HepG2 (cell line): Measurements from ENCODE around the gene EIF4G2. TPM values are rescaled to one million over a fixed set of nuclear protein-coding genes. Genes with fewer than 3 reads are reported as not detected.

ENCODE experiments used
- CBX5 ChIP-seq: sonication (generic); formaldehyde crosslinking; IDR thresholded peaks from 2 replicates; pipeline ENCODE4 v1.4.0; 2020; ENCODE audit warnings: missing genetic modification reagents, borderline replicate concordance
- CSRNP2 ChIP-seq: sonication (generic); formaldehyde crosslinking; conservative IDR thresholded peaks from 2 replicates; pipeline ENCODE4 v1.8.0; 2022; ENCODE audit warnings: low read depth, missing genetic modification reagents
- FOXA1 ChIP-seq, 2 experiments: fragments of 450-650 bp in 1 of 2; sonication (generic) in 1 of 2; formaldehyde crosslinking in 1 of 2; IDR thresholded peaks; 2 replicates each; pipeline versions ENCODE4 v1.4.0 to v1.6.1; 2016 to 2020; ENCODE audit warnings: missing genetic modification reagents in 1 of 2
- SMARCE1 ChIP-seq: fragments of 450-650 bp; IDR thresholded peaks from 2 replicates; pipeline ENCODE4 v1.6.1; 2017; ENCODE audit warnings: borderline replicate concordance
- SP2 ChIP-seq: sonication (generic); formaldehyde crosslinking; IDR thresholded peaks from 2 replicates; pipeline ENCODE4 v1.5.1; 2020; ENCODE audit warnings: mild to moderate bottlenecking, missing genetic modification reagents
- THYN1 ChIP-seq: sonication (generic); formaldehyde crosslinking; IDR thresholded peaks from 2 replicates; pipeline ENCODE4 v1.8.1; 2023; ENCODE audit warnings: low read depth, mild to moderate bottlenecking, moderate library complexity, missing genetic modification reagents, borderline replicate concordance
- ZNF143 ChIP-seq: sonication (generic); formaldehyde crosslinking; IDR thresholded peaks from 2 replicates; pipeline ENCODE4 v1.4.0; 2020; ENCODE audit warnings: missing genetic modification reagents
- ZNF260 ChIP-seq: sonication (generic); formaldehyde crosslinking; IDR thresholded peaks from 2 replicates; pipeline ENCODE4 v1.4.0; 2020; ENCODE audit warnings: missing genetic modification reagents, low read depth, mild to moderate bottlenecking, borderline replicate concordance
- ZNF292 ChIP-seq: sonication (generic); formaldehyde crosslinking; IDR thresholded peaks from 2 replicates; pipeline ENCODE4 v1.8.1; 2022; ENCODE audit warnings: mild to moderate bottlenecking, low read depth, missing genetic modification reagents, borderline replicate concordance
- ZNF326 ChIP-seq: sonication (generic); formaldehyde crosslinking; IDR thresholded peaks from 2 replicates; pipeline ENCODE4 v1.4.0; 2020; ENCODE audit warnings: missing genetic modification reagents, borderline replicate concordance
- ZNF407 ChIP-seq: sonication (generic); formaldehyde crosslinking; IDR thresholded peaks from one replicate; pipeline ENCODE4 v1.5.1; 2020; ENCODE audit warnings: mild to moderate bottlenecking, missing genetic modification reagents; ENCODE audit errors: not compliant biosample characterization
- ZNF543 ChIP-seq: sonication (generic); formaldehyde crosslinking; IDR thresholded peaks from 2 replicates; pipeline ENCODE4 v1.4.0; 2020; ENCODE audit warnings: mild to moderate bottlenecking, missing genetic modification reagents
- ZNF713 ChIP-seq: sonication (generic); formaldehyde crosslinking; IDR thresholded peaks from 2 replicates; pipeline ENCODE4 v1.4.0; 2020; ENCODE audit warnings: mild to moderate bottlenecking, missing genetic modification reagents
- ZNF768 ChIP-seq: sonication (generic); formaldehyde crosslinking; IDR thresholded peaks from 2 replicates; pipeline ENCODE4 v1.4.0; 2020; ENCODE audit warnings: missing genetic modification reagents
- ZNF792 ChIP-seq: IDR thresholded peaks from 2 replicates; pipeline ENCODE4 v1.6.1; 2016
- polyA plus RNA-seq, 8 experiments: library from polyadenylated mRNA; depleted of rRNA in 3 of 8; stranded (reverse) in 7 of 8; unstranded in 1 of 8; fragments of >200 nt; fragmentation: Illumina TruSeq in 4 of 8; extraction: Trizol in 4 of 8; gene quantifications; 2 replicates each; pipeline versions ENCODE4 v1.2.1 to v1.2.3, GENCODE V29; 2011 to 2016; ENCODE audit warnings: low read depth in 4 of 8, missing spikeins in 1 of 8, mixed read lengths in 1 of 8; ENCODE audit not compliant: insufficient read depth in 1 of 8
- total RNA-seq, 5 experiments: library from RNA; depleted of rRNA; stranded (reverse); fragments of >200 nt; fragmentation: Illumina TruSeq; extraction: Trizol; gene quantifications; 2 replicates each; pipeline ENCODE4 v1.2.3, GENCODE V29; 2016; ENCODE audit warnings: low read depth in 1 of 5

The EIF4G2 gene
- total and polyA plus RNA-seq, 2 of the 13 experiments (the other 11 are each of a cell fraction or from before 2014, with no cell fraction given) = 362 to 546 TPM

GRCh38 chr11:10750838-10751580, 57.7 kb downstream of the EIF4G2 start, which contains the start of gene CTR9 (continued):
- peak; percentile 88 for TF ChIP-seq ZNF407 (CRISPR knock-in tag)
- no peak for TF ChIP-seq CSRNP2 (CRISPR knock-in tag)
- TF ChIP-seq CBX5 (CRISPR knock-in tag) = peak; percentile 60; the same call in 1 of the 2 replicates
- TF ChIP-seq THYN1 (CRISPR knock-in tag) = no peak
- TF ChIP-seq ZNF768 (CRISPR knock-in tag) = peak; percentile 65
- no peak for TF ChIP-seq ZNF713 (CRISPR knock-in tag)
- TF ChIP-seq ZNF143 (CRISPR knock-in tag) = peak; percentile 74
- no peak for TF ChIP-seq ZNF260
- peak; percentile 66; the same call in 1 of the 2 replicates for TF ChIP-seq ZNF292 (CRISPR knock-in tag)
- no peak for TF ChIP-seq ZNF326 (CRISPR knock-in tag)
- peak; percentile 82 for TF ChIP-seq SP2 (CRISPR knock-in tag)
- no peak for TF ChIP-seq SMARCE1
- peak; percentile 92 for TF ChIP-seq ZNF543
- peak; percentile 65; the same call in 1 of the 2 replicates for TF ChIP-seq ZNF792
- no peak for TF ChIP-seq FOXA1 (IDR thresholded peaks at IDR 0.05)
- TF ChIP-seq FOXA1 (CRISPR knock-in tag; IDR thresholded peaks at IDR 0.05) = peak; percentile 33; the same call in 1 of the 2 replicates
